ENCODE measurements around the gene GPR153.

GPR153 gene

GRCh38 chr1:6268415-6268814, 7.5 kb upstream of the GPR153 start:
- DNase-seq = no peak

DNA sequence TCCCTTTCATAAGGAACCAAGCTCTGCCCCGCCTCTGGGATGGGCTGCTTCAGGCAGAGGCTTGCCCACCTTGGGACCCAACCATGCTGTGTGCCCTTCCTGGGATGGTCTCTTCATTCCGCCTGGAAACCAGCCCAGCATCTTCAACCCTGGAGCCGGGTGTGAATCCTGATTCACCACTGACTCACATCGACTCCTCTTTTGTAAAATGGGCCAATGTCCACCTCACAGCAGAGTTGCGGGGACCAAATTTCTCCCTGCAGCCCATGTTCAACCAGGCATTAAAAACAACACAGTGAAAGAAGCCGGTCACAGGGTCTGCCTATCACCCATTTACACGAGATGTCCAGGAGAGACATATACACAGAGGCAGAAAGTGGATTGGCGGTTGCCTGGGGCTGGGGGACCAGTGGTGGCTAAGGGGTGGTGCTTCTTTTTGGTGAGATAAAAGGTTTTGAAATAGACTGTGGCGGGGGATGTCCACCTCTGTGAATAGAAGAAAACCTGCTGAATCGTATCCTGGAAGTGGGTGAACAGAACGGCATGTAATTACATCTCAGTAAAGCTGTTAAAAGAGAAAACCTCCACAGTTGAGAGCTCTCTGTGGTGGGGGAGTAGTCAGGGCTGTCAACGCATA, 6.9 kb upstream of the GPR153 start:
- no peak for DNase-seq

GRCh38 chr1:6266641-6267040, 5.7 kb upstream of the GPR153 start:
- no peak for DNase-seq

DNA sequence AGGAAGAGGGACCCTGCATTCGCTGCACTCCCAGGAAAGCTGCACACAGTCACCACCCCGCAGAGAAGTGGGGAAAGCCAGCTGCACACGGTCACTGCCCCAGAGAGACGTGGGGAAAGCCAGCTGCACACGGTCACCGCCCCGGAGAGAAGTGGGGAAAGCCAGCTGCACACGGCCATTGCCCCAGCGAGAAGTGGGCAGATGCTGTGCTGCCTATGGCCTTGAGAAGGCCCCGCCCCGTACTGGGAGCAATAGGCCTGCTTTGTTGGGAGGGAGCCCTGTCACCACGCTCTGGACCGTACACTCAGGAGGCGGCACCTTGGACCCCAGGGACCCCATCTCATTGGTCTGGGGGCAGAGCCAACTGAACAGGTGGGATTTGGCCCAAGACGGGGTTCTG, 4.3 kb upstream of the GPR153 start:
- peak in 1 of 2 experiments; percentile 76 for DNase-seq

DNA sequence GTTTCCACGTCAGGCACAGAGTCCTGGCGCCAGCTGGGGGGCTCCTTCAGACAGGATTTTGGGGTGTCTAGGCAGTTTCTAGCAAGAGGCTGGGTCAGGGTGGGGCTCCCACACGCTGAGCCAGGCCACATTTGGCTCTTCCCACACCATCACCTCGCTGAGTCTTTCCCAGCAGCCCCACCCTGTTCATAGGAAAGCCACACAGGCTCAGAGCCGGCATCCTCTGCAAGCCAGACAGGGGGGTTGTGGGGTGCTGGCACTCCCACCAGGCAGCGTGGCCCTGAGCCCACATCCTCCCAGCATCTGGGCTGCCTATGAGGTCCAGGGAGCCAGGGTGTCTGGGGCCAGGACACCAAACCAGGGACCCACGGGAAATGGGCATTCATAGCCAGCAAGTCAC, 2.8 kb upstream of the GPR153 start:
- DNase-seq = no peak

- DNase-seq = no peak
Observed at GRCh38 chr1:6262555-6263420, 1.9 kb upstream of the GPR153 start.

DNA sequence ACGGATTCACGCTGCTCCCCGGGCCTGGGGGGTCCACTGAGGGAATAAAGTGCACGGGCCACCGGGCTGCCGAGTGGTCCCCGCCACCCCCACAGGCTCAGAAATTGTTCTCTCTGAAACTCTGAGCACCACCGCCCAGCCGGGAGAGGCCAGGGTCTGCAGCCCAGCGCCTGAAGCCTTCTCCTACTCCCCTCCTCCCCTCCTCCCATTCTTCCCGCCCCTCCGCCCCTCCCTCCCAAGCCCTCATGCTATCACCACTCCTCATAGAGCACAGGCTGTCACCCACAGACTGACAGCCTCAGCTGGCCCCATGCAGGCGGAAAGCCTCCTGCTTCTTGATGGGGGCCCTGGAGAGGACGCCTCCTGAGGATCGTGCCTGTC, 707 bp upstream of the GPR153 start:
- peak; percentile 69 to 74 for DNase-seq

GRCh38 chr1:6260433-6260934, 414 bp downstream of the GPR153 start:
- no peak for DNase-seq

GRCh38 chr1:6259491-6260362, 1.2 kb downstream of the GPR153 start:
- DNase-seq = peak; percentile 24 to 31

DNA sequence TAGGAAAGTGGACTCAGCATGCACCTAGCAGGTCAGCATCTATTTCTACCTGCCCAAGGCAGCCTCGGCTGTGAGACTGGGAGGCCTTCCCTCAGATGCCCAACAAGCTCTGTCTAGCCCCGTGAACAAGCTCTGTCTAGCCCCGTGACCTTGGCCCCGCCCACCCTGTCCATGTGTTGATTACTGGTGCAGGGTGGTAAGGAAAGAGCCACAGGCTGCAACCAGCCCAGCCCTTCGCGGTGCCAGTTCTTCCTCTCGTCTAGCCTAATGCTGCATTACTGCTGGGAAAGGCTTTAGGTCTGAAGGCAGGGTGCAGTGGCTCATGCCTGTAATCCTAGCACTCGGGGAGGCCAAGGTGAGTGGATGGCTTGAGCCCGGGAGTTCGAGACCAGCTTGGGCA, 2.2 kb downstream of the GPR153 start:
- DNase-seq = no peak

- no peak for DNase-seq
Observed at GRCh38 chr1:6257541-6258069, 3.3 kb downstream of the GPR153 start.

GRCh38 chr1:6256645-6257044, 4.3 kb downstream of the GPR153 start:
- no peak for DNase-seq

DNA sequence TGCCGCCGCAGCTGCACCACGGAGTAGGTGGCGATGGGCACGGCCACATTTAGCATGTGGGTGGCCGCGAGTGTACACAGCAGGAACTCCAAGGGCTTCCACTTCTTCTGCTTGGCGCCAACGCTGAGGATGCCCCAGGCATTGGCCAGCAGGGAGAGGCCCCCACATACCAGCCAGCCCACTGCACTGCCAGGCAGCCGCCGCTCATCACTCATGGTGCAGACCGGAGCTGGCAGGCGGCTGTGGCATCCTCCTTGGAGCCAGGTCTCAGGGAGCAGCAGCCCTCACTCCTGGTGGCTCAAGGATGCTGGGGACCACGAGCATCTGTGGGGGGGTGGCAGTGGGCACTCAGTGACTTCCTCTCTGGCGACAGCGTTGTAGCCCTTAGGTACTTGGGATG, 6.2 kb downstream of the GPR153 start:
- DNase-seq = no peak

DNA sequence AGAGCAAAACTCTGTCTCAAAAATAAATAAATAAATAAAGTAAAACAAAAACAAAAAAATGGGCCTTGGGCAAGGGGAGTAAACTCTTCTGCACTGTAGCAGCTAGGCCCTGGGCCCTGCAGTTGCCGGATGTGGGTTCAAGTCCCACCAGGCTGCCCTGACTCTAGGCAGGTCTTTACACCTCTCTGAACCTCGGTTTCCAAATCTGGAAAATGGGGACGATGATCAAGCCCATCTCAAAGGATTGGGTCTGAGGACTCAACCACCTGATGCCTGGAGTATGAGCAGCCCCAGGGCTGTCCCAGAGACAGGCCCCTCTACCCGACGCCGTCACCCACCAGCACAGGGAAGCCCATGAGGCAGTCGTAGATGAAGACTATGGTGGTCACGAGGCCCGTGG, 7.5 kb downstream of the GPR153 start:
- no peak for DNase-seq

DNA sequence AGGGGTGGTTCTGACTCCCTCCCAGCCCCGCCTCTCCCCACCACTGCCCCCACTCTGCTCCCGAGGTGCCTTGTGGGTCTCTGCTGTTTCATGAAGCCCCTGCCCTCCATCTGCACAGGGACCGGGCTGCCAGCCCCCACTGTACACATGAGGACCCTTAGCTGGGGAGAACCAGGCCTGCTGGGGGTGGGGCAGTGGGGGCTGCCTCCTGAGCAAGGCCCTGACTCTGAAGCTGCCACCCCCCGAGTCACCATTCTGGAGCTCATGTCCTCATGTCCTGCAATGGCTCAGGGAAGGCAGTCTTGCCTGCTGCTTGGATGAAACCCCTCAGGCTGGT, 8.6 kb downstream of the GPR153 start:
- DNase-seq = no peak

DNA sequence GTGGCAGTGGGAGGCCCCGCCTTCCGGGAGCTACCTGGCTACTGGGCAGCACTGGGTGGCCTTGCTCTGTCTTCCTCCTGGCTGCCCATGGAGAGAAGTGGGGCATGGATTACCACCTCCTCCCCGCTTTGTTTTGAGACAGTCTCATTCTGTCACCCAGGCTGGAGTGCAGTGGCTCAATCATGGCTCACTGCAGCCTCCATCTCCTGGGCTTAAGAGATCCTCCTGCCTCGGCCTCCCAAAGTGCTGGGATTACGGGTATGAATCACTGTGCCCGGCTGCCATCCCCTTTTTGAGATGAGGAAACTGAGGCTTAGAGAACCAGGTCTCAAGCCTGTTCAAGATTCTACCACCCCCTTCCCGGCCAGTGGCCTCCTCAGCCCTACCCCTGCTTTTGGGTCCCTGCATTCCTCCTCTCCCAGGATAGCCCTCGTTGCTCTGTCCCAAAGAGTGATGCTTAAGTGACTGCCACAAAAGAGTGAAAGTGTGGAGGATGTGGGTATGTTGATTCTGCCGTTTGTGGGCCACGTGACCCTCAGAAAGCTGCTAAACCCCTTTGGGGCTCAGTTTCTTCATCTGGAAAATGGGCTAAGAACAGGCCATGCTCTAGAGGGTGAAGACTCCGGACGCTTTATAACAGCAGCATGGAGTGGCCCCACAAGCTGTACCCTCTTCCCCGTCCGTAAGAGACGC, 9.1 kb downstream of the GPR153 start:
- DNase-seq = no peak

- DNase-seq = no peak
Observed at GRCh38 chr1:6251233-6251632, 9.7 kb downstream of the GPR153 start.

- peak in 1 of 2 experiments; percentile 22 for DNase-seq
Observed at GRCh38 chr1:6249739-6250689, 10.9 kb downstream of the GPR153 start.

DNA sequence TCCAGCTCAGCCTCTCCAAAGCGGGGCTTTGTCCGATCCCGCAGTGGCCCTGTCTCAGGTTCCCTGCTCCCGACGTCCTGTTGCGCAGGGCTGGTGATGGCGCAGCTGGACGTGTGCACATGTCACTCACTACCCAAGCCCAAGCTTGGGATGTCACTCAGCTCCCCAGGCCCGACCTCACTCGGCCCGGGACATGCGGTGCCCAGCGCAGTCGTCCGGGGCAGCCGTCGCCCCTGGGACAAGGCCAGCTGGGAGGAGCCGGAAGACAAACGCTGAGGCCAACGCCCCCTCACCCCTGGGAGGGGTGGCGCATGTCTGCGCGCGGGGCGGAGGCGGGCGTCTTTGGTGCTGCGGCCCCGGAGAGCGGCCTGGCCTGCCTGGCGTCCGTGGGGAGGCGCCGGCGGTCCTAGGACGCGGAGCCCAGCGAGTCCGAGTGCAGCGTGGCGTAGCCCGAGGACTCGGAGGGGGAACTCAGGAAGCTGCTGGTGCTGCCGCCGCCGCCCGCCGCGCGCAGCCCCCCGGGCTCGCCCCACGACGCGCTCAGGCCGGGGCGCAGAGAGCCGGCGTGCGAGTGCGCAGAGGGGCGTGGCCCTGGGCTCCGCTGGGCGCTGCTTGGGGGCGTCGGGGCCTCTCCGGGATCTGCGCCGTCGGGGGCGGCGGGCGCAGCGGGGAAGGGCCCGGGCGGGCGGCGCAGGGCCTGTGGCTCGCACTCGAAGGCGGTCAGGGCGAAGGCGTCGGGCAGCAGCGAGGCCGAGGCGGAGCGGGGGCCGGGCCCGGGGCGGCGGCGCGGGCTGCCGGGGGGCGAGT, 11.8 kb downstream of the GPR153 start:
- DNase-seq = peak in 1 of 2 experiments; percentile 34

GRCh38 chr1:6248161-6248776, 12.6 kb downstream of the GPR153 start:
- no peak for DNase-seq
